RWPE1 (cell line): ENCODE measurements around the gene RARRES1.
A peak's percentile ranks its signal among the peaks of the same experiment; 100 is the strongest.

Experiments
- CTCF ChIA-PET: fragments of 350-600 bp; sonication (Branson Sonifier 250); formaldehyde crosslinking; extraction: SDS; loops from one replicate; lab custom pipeline; 2021; lab: Yijun Ruan, JAX
- POLR2A ChIA-PET: fragments of 400-600 bp; formaldehyde crosslinking; extraction: SDS; loops from one replicate; lab custom pipeline; 2020; ENCODE audit warnings: antibody characterized with exemption; ENCODE audit not compliant: low non-redundant PET; lab: Yijun Ruan, JAX
- DNase-seq: peaks from one replicate; pipeline ENCODE4 v3.0.0; 2012; ENCODE audit warnings: low spot score
- H3K27ac ChIP-seq: fragments of 450-650 bp; 2 replicates; pipeline ENCODE4 v1.5.1; 2017
- TF ChIP-seq, protein P1 (sequence below): fragments of 450-650 bp; conservative IDR thresholded peaks from 2 replicates; pipeline ENCODE4 v1.5.1; 2017; ENCODE audit warnings: low read depth, mild to moderate bottlenecking

Gene RARRES1

DNA sequence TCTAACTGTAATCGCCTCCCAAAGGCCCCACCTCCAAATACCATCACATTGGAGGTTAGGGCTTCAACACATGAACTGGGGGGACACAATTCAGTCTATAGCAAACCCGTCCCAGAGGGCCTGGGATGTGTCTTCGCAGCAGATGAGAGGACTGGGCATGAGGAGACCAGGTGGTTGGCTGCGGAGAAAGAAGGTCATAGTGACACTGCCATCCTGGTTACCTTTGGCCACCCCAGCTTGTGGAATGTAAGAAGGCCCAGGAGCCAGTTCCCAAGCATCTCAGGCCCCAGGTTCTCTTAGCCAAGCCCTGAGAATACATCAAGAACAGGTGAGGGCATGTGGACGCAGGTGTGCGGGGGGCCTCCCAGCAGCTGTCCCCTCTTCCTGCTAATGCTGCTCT, 6.4 kb upstream of the RARRES1 start:
- no peak for DNase-seq
- TF ChIP-seq, protein P1, sequence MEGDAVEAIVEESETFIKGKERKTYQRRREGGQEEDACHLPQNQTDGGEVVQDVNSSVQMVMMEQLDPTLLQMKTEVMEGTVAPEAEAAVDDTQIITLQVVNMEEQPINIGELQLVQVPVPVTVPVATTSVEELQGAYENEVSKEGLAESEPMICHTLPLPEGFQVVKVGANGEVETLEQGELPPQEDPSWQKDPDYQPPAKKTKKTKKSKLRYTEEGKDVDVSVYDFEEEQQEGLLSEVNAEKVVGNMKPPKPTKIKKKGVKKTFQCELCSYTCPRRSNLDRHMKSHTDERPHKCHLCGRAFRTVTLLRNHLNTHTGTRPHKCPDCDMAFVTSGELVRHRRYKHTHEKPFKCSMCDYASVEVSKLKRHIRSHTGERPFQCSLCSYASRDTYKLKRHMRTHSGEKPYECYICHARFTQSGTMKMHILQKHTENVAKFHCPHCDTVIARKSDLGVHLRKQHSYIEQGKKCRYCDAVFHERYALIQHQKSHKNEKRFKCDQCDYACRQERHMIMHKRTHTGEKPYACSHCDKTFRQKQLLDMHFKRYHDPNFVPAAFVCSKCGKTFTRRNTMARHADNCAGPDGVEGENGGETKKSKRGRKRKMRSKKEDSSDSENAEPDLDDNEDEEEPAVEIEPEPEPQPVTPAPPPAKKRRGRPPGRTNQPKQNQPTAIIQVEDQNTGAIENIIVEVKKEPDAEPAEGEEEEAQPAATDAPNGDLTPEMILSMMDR, result no peak
- ChIA-PET CTCF (interaction anchor here (0.8 to 1.1 kb wide), 2 partner anchors 11 to 1918 kb away, joined by 3 to 4 read pairs; no protein-coding TSS in a partner anchor), POLR2A (no interaction called here)
- no peak overlapping the region for H3K27ac ChIP-seq

DNA sequence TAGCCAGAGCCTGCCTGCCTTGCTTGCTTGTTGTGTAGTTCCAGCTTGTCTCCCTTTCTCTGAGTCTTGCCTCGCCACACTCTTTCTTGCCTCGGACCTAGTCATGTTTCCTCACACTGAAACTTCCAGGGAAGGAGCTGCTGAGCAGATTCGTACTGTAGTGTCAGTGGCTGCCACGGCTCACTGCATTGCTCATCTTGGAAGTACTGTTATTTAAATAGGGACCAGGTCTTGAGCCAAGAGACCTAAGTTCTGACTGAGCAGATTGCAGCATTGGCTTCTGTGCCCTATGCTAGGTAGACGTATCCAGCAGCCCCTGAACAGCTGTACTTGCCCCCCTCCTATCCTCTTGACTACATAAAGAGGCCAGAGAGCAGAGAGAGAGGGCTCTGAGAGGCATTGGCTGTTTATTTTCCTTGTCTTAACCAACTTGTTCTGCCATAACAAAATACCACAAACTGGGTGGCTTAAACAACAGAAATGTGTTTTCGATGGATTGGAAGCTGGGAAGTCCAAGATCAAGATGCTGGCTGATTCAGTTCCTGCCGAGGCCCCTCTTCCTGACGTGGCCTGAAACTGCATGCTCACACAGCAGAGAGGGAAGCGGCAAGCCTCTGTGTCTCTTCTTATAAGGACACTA, 5.8 kb upstream of the RARRES1 start:
- no peak for DNase-seq
- TF ChIP-seq, protein P1, result no peak
- no peak overlapping the region for H3K27ac ChIP-seq
- POLR2A ChIA-PET, result no interaction called here
- CTCF ChIA-PET, result interaction anchor here (0.6 to 1.1 kb wide), 2 partner anchors 10 to 1003 kb away, joined by 3 read pairs; no protein-coding TSS in a partner anchor

DNA sequence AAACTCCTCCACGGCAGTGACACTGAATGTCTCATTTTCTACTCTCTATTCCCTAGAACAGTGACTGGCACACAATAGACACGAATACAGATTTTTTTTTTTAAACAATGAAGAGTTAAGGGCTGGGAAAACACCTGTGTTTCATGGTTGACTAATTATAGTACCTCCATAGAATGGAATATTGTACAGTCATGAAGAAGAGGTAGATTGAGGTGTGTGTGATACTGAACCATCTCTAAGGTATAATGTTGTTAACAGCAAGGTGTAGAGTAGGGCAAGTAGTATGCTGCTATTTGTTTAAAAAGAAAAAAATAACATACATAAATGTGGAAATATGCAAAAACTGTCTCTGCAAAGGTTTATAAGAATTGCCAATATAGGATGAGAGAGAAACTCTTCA, 5.2 kb upstream of the RARRES1 start:
- no peak for DNase-seq
- CTCF ChIA-PET, result no interaction called here
- H3K27ac ChIP-seq, result no peak overlapping the region
- TF ChIP-seq, protein P1, result no peak
- POLR2A ChIA-PET, result no interaction called here

DNA sequence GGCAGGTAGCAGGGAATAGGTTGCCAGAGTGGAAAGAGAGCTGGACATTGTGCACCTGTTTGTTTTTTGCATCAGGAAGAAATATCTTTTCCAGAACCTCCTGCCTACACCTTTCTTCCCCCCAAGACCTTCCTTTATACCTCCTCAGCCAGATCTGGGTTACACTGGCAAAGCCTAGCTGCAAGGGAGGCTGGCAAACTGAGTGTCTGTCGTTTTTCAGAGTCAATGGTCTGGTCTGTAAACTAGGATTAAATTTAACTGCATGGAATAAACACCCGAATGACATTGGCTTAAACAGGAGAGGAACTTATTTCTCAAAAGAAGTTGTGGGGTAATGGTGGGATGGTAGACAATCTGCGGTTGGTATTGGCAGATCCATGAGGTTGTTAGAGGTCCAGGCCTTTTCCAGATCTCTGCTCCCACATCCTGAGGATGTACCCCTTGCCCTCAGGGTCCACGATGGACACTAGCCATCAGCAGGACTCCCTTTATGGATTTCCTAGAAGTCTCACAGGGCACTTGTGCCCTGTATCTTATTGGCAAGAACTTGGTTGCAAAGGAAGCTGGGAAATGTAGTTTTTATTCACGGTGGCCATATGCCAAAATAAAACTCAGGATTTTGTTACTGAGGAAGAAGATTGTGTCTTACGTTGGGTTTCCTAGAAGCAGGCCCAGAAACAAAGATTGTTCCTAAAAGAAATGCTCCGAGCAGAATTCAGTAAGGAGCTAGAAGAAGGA, 3.2 kb upstream of the RARRES1 start:
- CTCF ChIA-PET, result no interaction called here
- POLR2A ChIA-PET, result no interaction called here
- no peak for DNase-seq
- TF ChIP-seq, protein P1, result no peak
- no peak overlapping the region for H3K27ac ChIP-seq

DNA sequence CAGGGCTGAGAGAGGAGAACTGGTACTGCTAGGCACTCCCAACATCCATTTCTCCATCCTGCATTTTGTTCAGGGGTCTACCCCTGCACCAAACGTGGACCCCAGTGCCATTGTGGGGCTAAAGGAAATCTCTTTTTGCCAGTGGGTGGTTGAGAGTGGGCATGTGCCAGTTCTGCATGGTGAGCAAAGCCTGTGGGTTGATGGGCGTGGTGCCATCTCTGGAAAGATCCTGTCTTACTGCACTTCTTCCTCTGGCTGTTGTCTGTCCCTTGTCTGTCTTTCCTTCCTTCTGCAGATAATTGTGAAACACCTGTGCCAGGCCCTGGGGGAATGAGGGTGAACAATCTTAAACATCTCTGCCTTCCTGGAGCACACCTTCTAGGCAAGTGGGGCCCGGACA, 1.4 kb upstream of the RARRES1 start:
- POLR2A ChIA-PET, result no interaction called here
- DNase-seq, result no peak
- no peak overlapping the region for H3K27ac ChIP-seq
- TF ChIP-seq, protein P1, result no peak
- CTCF ChIA-PET, result no interaction called here

DNA sequence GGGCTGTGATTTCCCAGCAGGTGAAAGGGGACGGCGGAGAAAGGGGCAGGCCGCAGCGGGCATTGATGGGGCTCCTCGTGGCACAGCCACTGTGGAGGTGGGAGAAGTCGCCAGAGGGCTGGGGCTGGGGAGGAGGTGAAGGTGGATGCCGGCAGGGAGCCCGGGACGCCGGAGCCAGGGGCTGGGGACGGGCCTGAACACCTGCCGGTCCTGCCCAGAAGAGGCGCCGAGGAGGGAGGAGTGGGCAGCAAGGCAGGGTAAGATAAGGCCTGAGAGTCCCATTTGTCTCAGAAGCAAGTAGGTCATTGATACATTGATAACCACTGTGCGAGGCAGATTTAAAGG, 571 bp upstream of the RARRES1 start:
- peak overlapping the region; percentile 29; the same call in 1 of the 2 replicates for H3K27ac ChIP-seq
- POLR2A ChIA-PET, result no interaction called here
- TF ChIP-seq, protein P1, result no peak
- CTCF ChIA-PET, result no interaction called here
- DNase-seq, result no peak
